Loucy (cell line): ENCODE results near the gene KATNAL1.

Source experiments
- H2AFZ ChIP-seq: fragments of 200-600 bp; sonication (generic); 2 replicates; pipeline ENCODE4 v1.6.0; 2016; ENCODE audit warnings: antibody characterized with exemption, mild to moderate bottlenecking, low read length, moderate library complexity
- H3F3A ChIP-seq: fragments of 200-600 bp; 2 replicates; pipeline ENCODE4 v1.6.0; 2016; ENCODE audit warnings: antibody characterized with exemption, low read depth, mild to moderate bottlenecking
- H3K27me3 ChIP-seq: fragments of 200-600 bp; sonication (generic); 2 replicates; pipeline ENCODE4 v1.6.1; 2014; ENCODE audit warnings: low read length, mild to moderate bottlenecking; ENCODE audit not compliant: insufficient read depth, poor library complexity, severe bottlenecking
- H3K36me3 ChIP-seq: fragments of 200-600 bp; sonication (generic); 2 replicates; pipeline ENCODE4 v1.6.1; 2016; ENCODE audit warnings: low read length; ENCODE audit not compliant: insufficient read depth
- H3K4me1 ChIP-seq: fragments of 200-600 bp; sonication (generic); 2 replicates; pipeline ENCODE4 v1.5.1; 2014; ENCODE audit warnings: low read length, mild to moderate bottlenecking; ENCODE audit not compliant: insufficient read depth, poor library complexity, severe bottlenecking
- H3K4me2 ChIP-seq: fragments of 200-600 bp; sonication (generic); 2 replicates; pipeline ENCODE4 v1.6.0; 2014; ENCODE audit warnings: antibody characterized with exemption, low read length, low read depth, mild to moderate bottlenecking; ENCODE audit not compliant: poor library complexity, severe bottlenecking
- H3K4me3 ChIP-seq: fragments of 200-600 bp; sonication (generic); 2 replicates; pipeline ENCODE4 v1.5.1; 2014; ENCODE audit warnings: low read length, mild to moderate bottlenecking, mixed read lengths; ENCODE audit not compliant: poor library complexity, severe bottlenecking
- H3K79me2 ChIP-seq: fragments of 200-600 bp; sonication (generic); 2 replicates; pipeline ENCODE4 v1.6.1; 2014; ENCODE audit warnings: low read length; ENCODE audit not compliant: insufficient read depth
- H3K9ac ChIP-seq: fragments of 200-600 bp; sonication (generic); 2 replicates; pipeline ENCODE4 v1.6.0; 2014; ENCODE audit warnings: mild to moderate bottlenecking, low read depth, low read length, moderate library complexity; ENCODE audit not compliant: poor library complexity, severe bottlenecking
- H3K9me2 ChIP-seq: fragments of 200-600 bp; sonication (generic); replicated peaks from 2 replicates; pipeline ENCODE4 v1.6.1; 2016; ENCODE audit warnings: low read depth, low read length, mixed read lengths
- H3K9me3 ChIP-seq: fragments of 200-600 bp; sonication (generic); 2 replicates; pipeline ENCODE4 v1.6.1; 2014; ENCODE audit warnings: mild to moderate bottlenecking, antibody characterized with exemption, low read length, low read depth; ENCODE audit not compliant: insufficient read depth
- H4K20me1 ChIP-seq: fragments of 200-600 bp; sonication (generic); 2 replicates; pipeline ENCODE4 v1.6.0; 2014; ENCODE audit warnings: antibody characterized with exemption, low read length, mild to moderate bottlenecking; ENCODE audit not compliant: insufficient read depth, poor library complexity, severe bottlenecking
- EZH2phosphoT487 ChIP-seq: fragments of 200-600 bp; IDR thresholded peaks from 2 replicates; pipeline ENCODE4 v1.6.1; 2018; ENCODE audit warnings: antibody characterized with exemption, mild to moderate bottlenecking, moderate library complexity, borderline replicate concordance
- TF ChIP-seq, protein P1 (sequence below): fragments of 200-600 bp; sonication (generic); conservative IDR thresholded peaks from 2 replicates; pipeline ENCODE4 v1.5.1; 2014; ENCODE audit warnings: mild to moderate bottlenecking, antibody characterized with exemption, low read length

Gene KATNAL1

DNA sequence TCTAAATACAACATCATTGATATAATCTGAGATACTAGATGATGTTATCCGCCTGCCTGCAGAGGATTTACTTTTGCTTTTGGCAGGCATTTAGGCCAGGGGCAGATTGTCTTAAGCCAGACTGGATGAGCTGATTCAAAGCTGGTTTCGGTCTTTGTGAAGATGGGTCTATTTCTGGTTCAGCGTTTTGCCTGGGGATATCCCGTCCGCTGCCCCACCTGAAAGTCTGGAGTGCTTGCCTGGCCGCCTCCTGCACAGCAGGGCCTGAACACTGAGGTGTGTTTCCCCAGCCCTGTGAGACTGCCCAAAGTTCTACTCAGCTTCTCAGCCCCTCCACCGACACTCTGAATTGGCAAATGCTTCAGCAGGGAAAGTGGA is 149.7 kb downstream of the KATNAL1 start:
- Histone ChIP-seq H2AFZ (no peak overlapping the region), H3K9me2 (no peaks in the 10 kb centered on the region), H3K79me2 (no peaks in the 10 kb centered on the region), H3K27me3 (no peaks in the 10 kb centered on the region), H3K9ac (no peak overlapping the region), H3K4me1 (peaks cover 6% of the 10 kb centered on the region), H3K9me3 (no peaks in the 10 kb centered on the region), H3K4me3 (no peak overlapping the region), H3K4me2 (no peak overlapping the region), H3F3A (no peaks in the 10 kb centered on the region), H4K20me1 (no peaks in the 10 kb centered on the region), H3K36me3 (no peaks in the 10 kb centered on the region)
- no peak for TF ChIP-seq EZH2phosphoT487
- TF ChIP-seq, protein P1, sequence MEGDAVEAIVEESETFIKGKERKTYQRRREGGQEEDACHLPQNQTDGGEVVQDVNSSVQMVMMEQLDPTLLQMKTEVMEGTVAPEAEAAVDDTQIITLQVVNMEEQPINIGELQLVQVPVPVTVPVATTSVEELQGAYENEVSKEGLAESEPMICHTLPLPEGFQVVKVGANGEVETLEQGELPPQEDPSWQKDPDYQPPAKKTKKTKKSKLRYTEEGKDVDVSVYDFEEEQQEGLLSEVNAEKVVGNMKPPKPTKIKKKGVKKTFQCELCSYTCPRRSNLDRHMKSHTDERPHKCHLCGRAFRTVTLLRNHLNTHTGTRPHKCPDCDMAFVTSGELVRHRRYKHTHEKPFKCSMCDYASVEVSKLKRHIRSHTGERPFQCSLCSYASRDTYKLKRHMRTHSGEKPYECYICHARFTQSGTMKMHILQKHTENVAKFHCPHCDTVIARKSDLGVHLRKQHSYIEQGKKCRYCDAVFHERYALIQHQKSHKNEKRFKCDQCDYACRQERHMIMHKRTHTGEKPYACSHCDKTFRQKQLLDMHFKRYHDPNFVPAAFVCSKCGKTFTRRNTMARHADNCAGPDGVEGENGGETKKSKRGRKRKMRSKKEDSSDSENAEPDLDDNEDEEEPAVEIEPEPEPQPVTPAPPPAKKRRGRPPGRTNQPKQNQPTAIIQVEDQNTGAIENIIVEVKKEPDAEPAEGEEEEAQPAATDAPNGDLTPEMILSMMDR: no peak

DNA sequence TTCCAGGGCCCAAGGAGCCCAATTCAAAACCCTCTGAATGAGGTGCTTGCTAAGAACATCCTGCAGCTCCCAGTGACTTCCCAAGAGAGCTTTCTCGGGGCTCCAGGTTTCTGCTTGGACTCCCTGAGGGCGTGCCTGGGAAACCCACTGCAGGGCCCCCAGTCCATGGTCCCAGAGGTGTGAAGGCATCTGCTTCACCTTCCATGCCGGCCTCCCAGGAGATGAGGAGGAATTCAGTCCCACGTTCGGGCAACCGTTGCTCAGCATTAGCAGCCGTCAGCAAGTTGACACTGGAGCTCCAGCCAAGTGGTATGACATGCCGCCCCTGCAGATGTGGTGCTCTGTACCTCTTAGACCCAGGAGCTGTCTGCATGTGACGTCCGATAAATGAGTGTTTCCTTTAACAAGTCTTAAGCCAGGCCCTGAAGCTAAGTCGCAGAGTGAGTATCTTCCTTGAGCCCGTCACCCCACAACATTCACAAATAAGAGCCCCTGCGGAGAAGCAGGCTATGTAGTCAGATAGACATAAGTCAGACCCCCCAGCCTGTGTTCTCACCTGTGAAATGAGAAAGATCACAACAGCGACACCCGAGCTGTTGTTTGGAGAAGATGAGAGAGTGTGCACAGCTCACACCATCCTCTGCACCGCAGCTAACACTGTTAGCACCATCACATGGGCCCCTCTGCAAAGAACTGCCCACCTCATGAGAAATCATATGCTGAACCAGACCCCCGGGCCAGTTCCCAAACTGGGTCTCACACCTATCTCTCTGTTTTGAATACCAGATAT is 150.3 kb downstream of the KATNAL1 start:
- no peaks in the 10 kb centered on the region for H3K79me2 ChIP-seq
- no peaks in the 10 kb centered on the region for H4K20me1 ChIP-seq
- TF ChIP-seq, protein P1: no peak
- TF ChIP-seq EZH2phosphoT487: no peak
- H3F3A ChIP-seq: no peaks in the 10 kb centered on the region
- H3K9ac ChIP-seq: no peak overlapping the region
- H3K9me3 ChIP-seq: no peaks in the 10 kb centered on the region
- no peaks in the 10 kb centered on the region for H3K9me2 ChIP-seq
- H2AFZ ChIP-seq: no peak overlapping the region
- H3K4me1 ChIP-seq: peaks cover 12% of the 10 kb centered on the region
- H3K36me3 ChIP-seq: no peaks in the 10 kb centered on the region
- no peaks in the 10 kb centered on the region for H3K27me3 ChIP-seq
- no peak overlapping the region for H3K4me3 ChIP-seq
- no peak overlapping the region for H3K4me2 ChIP-seq

DNA sequence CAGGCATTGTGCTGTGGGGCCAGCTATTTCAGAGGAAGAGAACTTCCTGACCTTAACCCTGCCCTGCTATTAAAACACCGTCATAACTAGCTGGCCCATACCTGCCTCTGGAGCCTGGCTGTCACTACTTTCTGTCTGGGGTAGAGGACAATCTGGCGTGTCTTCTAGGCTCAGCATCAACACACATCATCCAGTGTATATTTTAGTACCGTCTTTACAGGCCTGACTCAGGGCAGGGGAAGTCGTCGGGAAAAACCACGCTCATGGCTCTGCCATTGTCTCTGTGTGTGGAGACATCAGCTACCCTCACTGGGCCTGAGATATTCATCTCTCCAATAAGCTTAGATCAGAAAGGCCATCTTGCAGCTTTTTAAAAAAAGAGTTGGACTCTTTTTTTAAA is 151.1 kb downstream of the KATNAL1 start:
- H3K27me3 ChIP-seq: no peaks in the 10 kb centered on the region
- no peak overlapping the region for H2AFZ ChIP-seq
- H3F3A ChIP-seq: no peaks in the 10 kb centered on the region
- H3K4me1 ChIP-seq: peaks cover 19% of the 10 kb centered on the region
- no peak overlapping the region for H3K4me2 ChIP-seq
- H3K9me2 ChIP-seq: no peaks in the 10 kb centered on the region
- H3K4me3 ChIP-seq: no peak overlapping the region
- H3K9me3 ChIP-seq: no peaks in the 10 kb centered on the region
- H4K20me1 ChIP-seq: no peaks in the 10 kb centered on the region
- TF ChIP-seq, protein P1: no peak
- no peak for TF ChIP-seq EZH2phosphoT487
- H3K9ac ChIP-seq: no peak overlapping the region
- no peaks in the 10 kb centered on the region for H3K79me2 ChIP-seq
- H3K36me3 ChIP-seq: no peaks in the 10 kb centered on the region
